ENCODE results near the gene FAM107B.

FAM107B gene

DNA sequence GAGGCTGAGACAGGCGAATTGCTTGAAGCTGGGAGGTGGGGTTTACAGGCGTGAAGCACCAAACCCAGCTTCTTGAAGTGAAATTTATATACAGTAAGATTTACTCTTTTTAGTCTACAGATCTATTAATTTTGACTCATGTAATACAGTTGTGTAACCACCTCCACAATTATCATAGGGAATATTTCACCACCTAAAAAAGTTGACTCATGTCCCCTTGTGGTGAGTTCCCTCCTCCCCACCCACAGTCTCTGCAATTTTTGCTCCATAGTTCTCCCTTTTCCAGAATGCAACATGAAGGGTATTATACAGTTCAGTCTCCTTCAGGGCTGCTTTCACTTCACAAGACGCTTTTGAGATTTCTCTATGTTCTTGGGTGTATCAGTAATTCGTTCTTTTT lies 156.8 kb downstream of the FAM107B start:
- H3K9ac ChIP-seq (ENCODE audit: low read depth in 1 of 2, low read length in 2 of 2), result no peak overlapping the region
- H3K9me3 ChIP-seq (ENCODE audit: control insufficient read depth in 1 of 2, low read length in 2 of 2), result no peaks in the 10 kb centered on the region
- H3K4me1 ChIP-seq (ENCODE audit: control insufficient read depth in 1 of 2, insufficient read depth in 2 of 2, low read length in 2 of 2), result peaks cover 0 to 7% of the 10 kb centered on the region in 2 donors
- no peaks in the 10 kb centered on the region for H3K27me3 ChIP-seq (ENCODE audit: control insufficient read depth in 1 of 2, insufficient read depth in 2 of 2, low read length in 2 of 2)
- H3K36me3 ChIP-seq (ENCODE audit: control insufficient read depth in 1 of 2, insufficient read depth in 2 of 2, low read length in 2 of 2), result no peaks in the 10 kb centered on the region
- no peak overlapping the region for H3K27ac ChIP-seq (ENCODE audit: low read depth, low read length)
- no peak overlapping the region for H3K4me3 ChIP-seq (ENCODE audit: low read depth in 1 of 2, low read length in 2 of 2)

DNA sequence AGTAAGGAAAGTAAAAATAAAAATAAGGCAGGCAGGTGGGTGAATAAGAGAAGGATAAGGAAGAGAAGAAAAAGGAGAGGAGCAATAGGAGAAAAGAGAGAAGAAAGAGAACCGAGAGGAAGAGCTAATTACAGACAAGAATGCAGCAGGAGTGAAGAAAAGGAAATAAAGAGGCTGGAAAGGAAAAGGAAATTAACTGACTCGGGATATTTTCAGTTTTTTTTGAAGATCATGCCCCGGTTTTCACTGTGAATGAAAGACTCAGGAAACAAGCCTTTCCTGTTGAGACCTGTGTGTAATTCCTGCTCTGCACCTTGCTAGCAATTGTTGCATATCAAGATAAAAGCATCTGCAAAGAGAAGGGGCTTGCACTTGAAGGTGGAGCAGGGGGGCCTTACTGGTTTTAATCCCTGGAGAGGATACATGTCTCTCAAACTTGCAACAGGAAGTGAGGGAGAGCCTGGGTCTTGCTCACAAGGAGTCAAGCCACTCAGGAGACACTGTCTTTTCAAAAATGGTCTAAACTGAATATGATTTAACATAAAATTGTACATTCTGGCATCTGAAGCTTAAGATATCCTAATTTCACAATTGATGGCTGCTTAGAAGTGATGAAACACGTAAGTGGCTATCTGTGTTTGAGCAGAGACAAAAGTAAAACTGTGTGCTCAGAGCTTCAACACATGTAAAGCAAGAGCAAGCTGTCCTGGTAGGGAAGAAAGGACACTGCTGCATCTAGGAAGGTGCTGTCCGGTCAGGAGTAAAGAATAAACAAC lies 157.6 kb downstream of the FAM107B start:
- Histone ChIP-seq H3K9me3 (ENCODE audit: control insufficient read depth in 1 of 2, low read length in 2 of 2) (no peaks in the 10 kb centered on the region), H3K4me3 (ENCODE audit: low read depth in 1 of 2, low read length in 2 of 2) (no peak overlapping the region), H3K9ac (ENCODE audit: low read depth in 1 of 2, low read length in 2 of 2) (no peak overlapping the region), H3K36me3 (ENCODE audit: control insufficient read depth in 1 of 2, insufficient read depth in 2 of 2, low read length in 2 of 2) (no peaks in the 10 kb centered on the region), H3K27me3 (ENCODE audit: control insufficient read depth in 1 of 2, insufficient read depth in 2 of 2, low read length in 2 of 2) (no peaks in the 10 kb centered on the region), H3K27ac (ENCODE audit: low read depth, low read length) (no peak overlapping the region), H3K4me1 (ENCODE audit: control insufficient read depth in 1 of 2, insufficient read depth in 2 of 2, low read length in 2 of 2) (peaks cover 6 to 14% of the 10 kb centered on the region in 2 donors)

DNA sequence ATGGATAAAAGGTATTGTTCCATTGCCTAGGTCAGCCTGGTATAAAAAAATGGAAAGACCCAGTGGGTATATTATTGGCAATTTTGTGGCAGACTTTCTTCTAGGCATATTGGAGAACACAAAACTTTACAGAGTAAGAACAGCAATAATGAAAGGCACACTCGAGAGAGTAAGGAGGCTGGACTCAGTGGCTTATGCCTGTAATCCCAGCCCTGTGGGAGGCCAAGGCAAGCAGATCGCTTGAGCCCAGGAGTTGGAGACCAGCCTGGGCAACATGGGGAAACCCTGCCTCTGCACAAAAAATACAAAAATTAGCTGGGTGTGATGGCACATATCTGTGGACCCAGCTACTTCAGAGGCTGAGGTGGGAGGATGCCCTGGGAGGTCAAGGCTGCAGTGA lies 158.2 kb downstream of the FAM107B start:
- Histone ChIP-seq H3K27ac (ENCODE audit: low read depth, low read length) (no peak overlapping the region), H3K4me3 (ENCODE audit: low read depth in 1 of 2, low read length in 2 of 2) (no peak overlapping the region), H3K4me1 (ENCODE audit: control insufficient read depth in 1 of 2, insufficient read depth in 2 of 2, low read length in 2 of 2) (peaks cover 8 to 14% of the 10 kb centered on the region in 2 donors), H3K36me3 (ENCODE audit: control insufficient read depth in 1 of 2, insufficient read depth in 2 of 2, low read length in 2 of 2) (no peaks in the 10 kb centered on the region), H3K9me3 (ENCODE audit: control insufficient read depth in 1 of 2, low read length in 2 of 2) (no peaks in the 10 kb centered on the region), H3K27me3 (ENCODE audit: control insufficient read depth in 1 of 2, insufficient read depth in 2 of 2, low read length in 2 of 2) (no peaks in the 10 kb centered on the region), H3K9ac (ENCODE audit: low read depth in 1 of 2, low read length in 2 of 2) (no peak overlapping the region)

DNA sequence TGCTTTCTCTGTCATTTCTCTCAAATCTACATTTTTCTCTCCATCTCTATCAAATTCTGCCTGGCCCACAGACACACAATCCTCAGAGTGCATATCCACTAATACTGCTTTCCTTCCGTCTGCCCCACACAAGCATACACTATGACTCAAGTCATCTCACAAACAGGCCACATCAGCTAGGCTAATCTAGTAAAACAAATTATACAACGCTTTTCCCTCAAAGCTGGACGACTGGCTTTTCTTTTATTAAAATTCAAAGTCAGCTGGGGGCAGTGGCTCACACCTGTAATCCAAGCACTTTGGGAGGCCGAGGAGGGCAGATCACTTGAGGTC lies 161.1 kb downstream of the FAM107B start:
- Histone ChIP-seq H3K27me3 (ENCODE audit: control insufficient read depth in 1 of 2, insufficient read depth in 2 of 2, low read length in 2 of 2) (no peaks in the 10 kb centered on the region), H3K9ac (ENCODE audit: low read depth in 1 of 2, low read length in 2 of 2) (no peak overlapping the region), H3K36me3 (ENCODE audit: control insufficient read depth in 1 of 2, insufficient read depth in 2 of 2, low read length in 2 of 2) (no peaks in the 10 kb centered on the region), H3K4me1 (ENCODE audit: control insufficient read depth in 1 of 2, insufficient read depth in 2 of 2, low read length in 2 of 2) (peaks cover 16 to 28% of the 10 kb centered on the region in 2 donors), H3K27ac (ENCODE audit: low read depth, low read length) (no peak overlapping the region), H3K9me3 (ENCODE audit: control insufficient read depth in 1 of 2, low read length in 2 of 2) (no peaks in the 10 kb centered on the region), H3K4me3 (ENCODE audit: low read depth in 1 of 2, low read length in 2 of 2) (no peak overlapping the region)

DNA sequence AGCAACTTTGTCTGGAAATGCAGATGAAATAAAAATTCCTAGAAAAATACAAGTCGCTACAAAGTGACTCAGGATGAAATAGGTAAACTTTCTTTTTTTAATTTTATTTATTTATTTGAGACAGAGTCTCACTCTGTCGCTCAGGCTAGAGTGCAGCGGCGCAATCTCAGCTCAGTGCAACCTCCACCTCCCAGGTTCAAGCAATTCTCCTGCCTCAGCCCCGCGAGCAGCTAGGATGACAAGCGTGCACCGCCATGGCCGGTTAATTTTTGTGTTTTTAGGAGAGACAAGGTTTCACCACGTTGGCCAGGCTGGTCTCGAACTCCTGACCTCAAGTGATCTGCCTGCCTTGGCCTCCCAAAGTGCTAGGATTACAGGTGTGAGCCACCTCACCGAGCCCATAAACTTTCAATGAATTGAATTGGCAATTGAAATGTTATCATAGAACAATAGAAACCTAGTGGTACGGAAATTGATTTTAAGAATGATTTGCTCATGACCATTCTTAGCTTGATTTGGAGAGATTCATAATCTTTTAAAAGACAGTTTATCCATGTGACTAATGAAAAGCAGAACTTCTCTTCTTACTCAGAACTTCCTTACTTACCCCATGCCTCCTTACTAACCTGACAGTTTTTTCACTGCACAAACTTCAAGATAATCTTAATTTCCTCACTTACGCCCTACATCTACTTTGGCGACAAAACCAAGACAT lies 161.7 kb downstream of the FAM107B start:
- Histone ChIP-seq H3K36me3 (ENCODE audit: control insufficient read depth in 1 of 2, insufficient read depth in 2 of 2, low read length in 2 of 2) (no peaks in the 10 kb centered on the region), H3K27ac (ENCODE audit: low read depth, low read length) (no peak overlapping the region), H3K9me3 (ENCODE audit: control insufficient read depth in 1 of 2, low read length in 2 of 2) (no peaks in the 10 kb centered on the region), H3K4me3 (ENCODE audit: low read depth in 1 of 2, low read length in 2 of 2) (no peak overlapping the region), H3K4me1 (ENCODE audit: control insufficient read depth in 1 of 2, insufficient read depth in 2 of 2, low read length in 2 of 2) (peaks cover 20 to 32% of the 10 kb centered on the region in 2 donors), H3K9ac (ENCODE audit: low read depth in 1 of 2, low read length in 2 of 2) (no peak overlapping the region), H3K27me3 (ENCODE audit: control insufficient read depth in 1 of 2, insufficient read depth in 2 of 2, low read length in 2 of 2) (no peaks in the 10 kb centered on the region)

DNA sequence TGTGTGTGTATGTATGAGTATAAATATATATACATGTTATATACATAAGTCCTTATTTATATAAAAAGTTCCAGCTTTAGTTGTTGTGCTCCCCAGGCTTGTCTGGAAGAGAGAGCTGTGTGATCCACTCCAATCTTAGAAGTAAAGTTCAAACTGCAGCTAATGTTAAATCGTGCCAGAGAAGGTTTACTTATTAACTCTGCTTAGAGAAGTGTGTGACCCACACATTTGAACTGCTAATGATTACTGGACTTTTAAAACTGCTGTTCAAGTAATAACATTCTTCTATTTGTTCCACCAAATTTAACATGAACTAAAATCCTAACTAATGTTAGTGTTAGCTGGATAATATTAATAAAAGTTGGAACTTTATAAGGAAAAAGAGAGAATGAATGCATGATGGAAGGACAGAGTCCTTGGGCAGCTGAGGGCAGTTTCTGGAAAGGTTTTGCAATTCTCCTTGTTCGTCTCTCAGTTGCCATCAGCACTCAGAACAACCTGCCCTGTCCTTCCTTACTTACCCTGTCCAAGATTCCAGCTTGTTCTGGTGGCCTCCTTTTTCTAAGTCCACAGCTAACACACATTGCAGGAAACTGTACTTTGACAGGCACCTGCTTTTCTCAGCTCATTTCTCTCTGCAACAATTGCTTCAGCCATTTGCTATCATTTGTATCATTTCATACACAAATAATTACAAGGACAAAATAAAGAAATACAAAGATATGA lies 162.6 kb downstream of the FAM107B start:
- H3K4me3 ChIP-seq (ENCODE audit: low read depth in 1 of 2, low read length in 2 of 2), result no peak overlapping the region
- H3K9me3 ChIP-seq (ENCODE audit: control insufficient read depth in 1 of 2, low read length in 2 of 2), result no peaks in the 10 kb centered on the region
- H3K4me1 ChIP-seq (ENCODE audit: control insufficient read depth in 1 of 2, insufficient read depth in 2 of 2, low read length in 2 of 2), result peaks cover 18 to 32% of the 10 kb centered on the region in 2 donors
- no peaks in the 10 kb centered on the region for H3K27me3 ChIP-seq (ENCODE audit: control insufficient read depth in 1 of 2, insufficient read depth in 2 of 2, low read length in 2 of 2)
- no peak overlapping the region for H3K27ac ChIP-seq (ENCODE audit: low read depth, low read length)
- no peaks in the 10 kb centered on the region for H3K36me3 ChIP-seq (ENCODE audit: control insufficient read depth in 1 of 2, insufficient read depth in 2 of 2, low read length in 2 of 2)
- H3K9ac ChIP-seq (ENCODE audit: low read depth in 1 of 2, low read length in 2 of 2), result peak overlapping the region in 1 of 2 donors; percentile 5

DNA sequence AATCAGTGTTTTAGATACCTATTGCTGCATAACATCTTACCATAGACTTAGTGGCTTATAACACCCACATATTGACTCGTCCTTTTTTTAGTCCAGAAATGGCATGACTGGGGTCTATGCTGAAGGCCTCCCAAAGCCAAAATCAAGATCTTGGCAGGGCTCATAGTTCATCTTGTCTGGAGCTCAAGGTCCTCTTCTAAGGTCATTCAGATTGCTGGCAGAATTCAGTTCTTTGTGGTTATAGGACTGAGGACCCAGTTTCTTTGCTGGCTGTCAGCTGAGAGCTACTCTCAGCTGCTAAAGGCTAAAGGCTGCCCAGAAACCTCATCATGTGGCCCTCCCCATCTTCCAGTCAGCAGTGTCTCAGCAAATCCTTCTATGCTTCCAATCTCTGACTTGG lies 165.5 kb downstream of the FAM107B start:
- H3K27ac ChIP-seq (ENCODE audit: low read depth, low read length), result no peak overlapping the region
- no peak overlapping the region for H3K4me3 ChIP-seq (ENCODE audit: low read depth in 1 of 2, low read length in 2 of 2)
- H3K9me3 ChIP-seq (ENCODE audit: control insufficient read depth in 1 of 2, low read length in 2 of 2), result no peaks in the 10 kb centered on the region
- no peaks in the 10 kb centered on the region for H3K27me3 ChIP-seq (ENCODE audit: control insufficient read depth in 1 of 2, insufficient read depth in 2 of 2, low read length in 2 of 2)
- peaks cover 22 to 39% of the 10 kb centered on the region in 2 donors for H3K4me1 ChIP-seq (ENCODE audit: control insufficient read depth in 1 of 2, insufficient read depth in 2 of 2, low read length in 2 of 2)
- H3K9ac ChIP-seq (ENCODE audit: low read depth in 1 of 2, low read length in 2 of 2), result no peak overlapping the region
- no peaks in the 10 kb centered on the region for H3K36me3 ChIP-seq (ENCODE audit: control insufficient read depth in 1 of 2, insufficient read depth in 2 of 2, low read length in 2 of 2)

DNA sequence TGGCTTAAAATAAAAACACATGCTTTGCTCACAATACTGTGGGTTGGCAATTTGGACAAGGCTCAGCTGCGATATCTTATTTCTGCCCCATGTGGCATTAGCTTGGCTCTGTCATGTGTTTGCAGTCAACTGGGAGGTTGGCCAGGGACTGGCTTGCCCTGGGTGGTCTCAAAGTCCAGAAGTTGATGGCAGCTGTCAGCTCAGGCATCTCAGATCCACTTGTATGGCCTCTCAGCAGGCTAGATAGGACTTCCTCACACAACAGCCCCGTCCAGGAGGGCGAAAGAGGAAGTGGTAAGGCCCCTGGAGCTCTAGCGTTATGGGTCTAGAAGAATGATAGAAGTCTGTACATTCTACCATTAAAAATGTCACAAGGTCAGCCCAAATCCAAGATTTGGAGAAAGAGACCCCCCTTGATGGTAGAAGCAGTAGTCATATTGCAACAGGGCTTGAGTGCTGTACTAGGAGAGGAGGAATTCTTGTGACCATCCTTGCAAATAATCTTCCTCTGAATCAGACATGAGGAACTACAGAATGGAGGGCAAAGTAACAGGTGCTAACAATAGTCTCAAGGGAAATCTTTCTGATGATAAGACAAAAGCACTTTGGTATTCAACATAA lies 166.2 kb downstream of the FAM107B start:
- Histone ChIP-seq H3K4me1 (ENCODE audit: control insufficient read depth in 1 of 2, insufficient read depth in 2 of 2, low read length in 2 of 2) (peaks cover 23 to 39% of the 10 kb centered on the region in 2 donors), H3K9ac (ENCODE audit: low read depth in 1 of 2, low read length in 2 of 2) (no peak overlapping the region), H3K9me3 (ENCODE audit: control insufficient read depth in 1 of 2, low read length in 2 of 2) (no peaks in the 10 kb centered on the region), H3K27me3 (ENCODE audit: control insufficient read depth in 1 of 2, insufficient read depth in 2 of 2, low read length in 2 of 2) (no peaks in the 10 kb centered on the region), H3K36me3 (ENCODE audit: control insufficient read depth in 1 of 2, insufficient read depth in 2 of 2, low read length in 2 of 2) (no peaks in the 10 kb centered on the region), H3K4me3 (ENCODE audit: low read depth in 1 of 2, low read length in 2 of 2) (no peak overlapping the region), H3K27ac (ENCODE audit: low read depth, low read length) (no peak overlapping the region)

DNA sequence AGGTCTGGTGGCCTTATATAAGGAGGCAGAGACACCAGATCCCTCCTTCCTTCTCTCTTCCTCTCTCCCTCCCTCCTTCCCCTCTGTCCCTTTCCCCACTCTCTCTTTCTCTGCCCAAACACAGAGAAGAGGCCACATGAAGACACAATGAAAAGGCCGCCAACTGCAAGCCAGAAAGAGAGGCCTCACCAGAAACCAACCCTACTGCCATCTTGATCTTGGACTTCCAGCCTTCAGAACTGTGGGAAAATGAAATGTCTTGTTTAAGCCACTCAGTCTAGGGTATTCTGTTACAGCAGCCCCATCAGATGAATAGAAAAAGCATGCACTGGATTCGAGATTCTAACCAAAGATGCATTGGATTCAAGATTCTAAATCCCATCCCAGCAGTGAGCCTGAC lies 168.1 kb downstream of the FAM107B start:
- Histone ChIP-seq H3K36me3 (ENCODE audit: control insufficient read depth in 1 of 2, insufficient read depth in 2 of 2, low read length in 2 of 2) (no peaks in the 10 kb centered on the region), H3K27me3 (ENCODE audit: control insufficient read depth in 1 of 2, insufficient read depth in 2 of 2, low read length in 2 of 2) (no peaks in the 10 kb centered on the region), H3K4me1 (ENCODE audit: control insufficient read depth in 1 of 2, insufficient read depth in 2 of 2, low read length in 2 of 2) (peaks cover 24 to 43% of the 10 kb centered on the region in 2 donors), H3K4me3 (ENCODE audit: low read depth in 1 of 2, low read length in 2 of 2) (no peak overlapping the region), H3K9me3 (ENCODE audit: control insufficient read depth in 1 of 2, low read length in 2 of 2) (no peaks in the 10 kb centered on the region), H3K9ac (ENCODE audit: low read depth in 1 of 2, low read length in 2 of 2) (no peak overlapping the region), H3K27ac (ENCODE audit: low read depth, low read length) (no peak overlapping the region)

Data from duodenal mucosa (tissue), 2 donors.